Activated B cell treated with CpG ODN at 0.5 μM for 24 hours (primary cell): Measurements from ENCODE around the gene MAVS. TPM values are rescaled to one million over a fixed set of nuclear protein-coding genes. Genes with fewer than 3 reads are reported as not detected.

ENCODE experiments used
- ATAC-seq: fragments of 200-7000 bp; cut with Tn5 transposase; one replicate; pipeline ENCODE4 v1.10.0; 2021; ENCODE audit warnings: low read depth, mild to moderate bottlenecking, moderate library complexity
- CTCF ChIA-PET: fragments of 350-600 bp; sonication (Branson Sonifier 250); formaldehyde crosslinking; loops from one replicate; lab custom pipeline; 2021; ENCODE audit warnings: antibody characterized with exemption; lab: Charles Lee
- POLR2A ChIA-PET: fragments of 350-600 bp; sonication (Branson Sonifier 250); formaldehyde crosslinking; loops from one replicate; lab custom pipeline; 2021; ENCODE audit warnings: antibody characterized with exemption; lab: Charles Lee
- DNase-seq: peaks from one replicate; pipeline ENCODE4 v3.0.0; 2022
- H3K27ac Mint-ChIP-seq: one replicate; pipeline ENCODE4 v1.8.0; 2020; ENCODE audit warnings: mixed read lengths
- H3K27me3 Mint-ChIP-seq: one replicate; pipeline ENCODE4 v1.8.0; 2021; ENCODE audit warnings: mixed read lengths
- H3K36me3 Mint-ChIP-seq: one replicate; pipeline ENCODE4 v1.8.0; 2021; ENCODE audit warnings: low read depth, mixed read lengths
- H3K4me1 Mint-ChIP-seq: one replicate; pipeline ENCODE4 v1.8.0; 2021; ENCODE audit warnings: mixed read lengths
- H3K4me3 Mint-ChIP-seq: one replicate; pipeline ENCODE4 v1.8.0; 2020; ENCODE audit warnings: mild to moderate bottlenecking, mixed read lengths
- H3K9me3 Mint-ChIP-seq: one replicate; pipeline ENCODE4 v1.8.0; 2020; ENCODE audit warnings: mixed read lengths
- CTCF ChIP-seq: fragments of 200-600 bp; IDR thresholded peaks from one replicate; pipeline ENCODE4 v1.8.0; 2022; ENCODE audit warnings: antibody characterized with exemption, mild to moderate bottlenecking
- intact Hi-C: fragments of 100-400 bp; cut with micrococcal nuclease; formaldehyde crosslinking; loops from one replicate; pipeline ENCODE4 v1.15.1; 2024
- total RNA-seq: library from RNA; stranded (reverse); gene quantifications from 2 replicates; pipeline ENCODE4 v1.2.3, GENCODE V29; 2022

The MAVS gene
- total RNA-seq, 1 donor from 2014 or later: 39.7 TPM

- DNase-seq (no peak), ATAC-seq (no peak)
- intact Hi-C loops: no loop called here
- H3K36me3 Mint-ChIP-seq: peaks cover 26% of the 10 kb centered on the region
- no peaks in the 10 kb centered on the region for H3K9me3 Mint-ChIP-seq
- no peaks in the 10 kb centered on the region for H3K27me3 Mint-ChIP-seq
- H3K4me1 Mint-ChIP-seq: peaks cover 23% of the 10 kb centered on the region
- no peak overlapping the region for H3K4me3 Mint-ChIP-seq
- CTCF ChIA-PET: no interaction called here
- POLR2A ChIA-PET: interaction anchor here (0.7 kb wide), 1 partner anchor 210 kb away, joined by 5 read pairs; no protein-coding TSS in a partner anchor
- no peak for TF ChIP-seq CTCF
- H3K27ac Mint-ChIP-seq: no peak overlapping the region
Measured at GRCh38 chr20:3808544-3808943, 38.1 kb upstream of the MAVS start.

GRCh38 chr20:3811467-3812258, 35.0 kb upstream of the MAVS start:
- no peaks in the 10 kb centered on the region for H3K27me3 Mint-ChIP-seq
- peaks cover under 1% of the 10 kb centered on the region for H3K36me3 Mint-ChIP-seq
- TF ChIP-seq CTCF: no peak
- peak; percentile 55 for DNase-seq
- no peaks in the 10 kb centered on the region for H3K9me3 Mint-ChIP-seq
- peak overlapping the region; percentile 81 for H3K27ac Mint-ChIP-seq
- H3K4me1 Mint-ChIP-seq: peaks cover 17% of the 10 kb centered on the region
- intact Hi-C loops: loop anchor here (1.0 kb wide), 3 partner anchors 9 to 15 kb away; partner anchors contain the start of genes AP5S1 and CDC25B
- peak overlapping the region; percentile 85 for H3K4me3 Mint-ChIP-seq
- ATAC-seq: peak; percentile 99
- ChIA-PET POLR2A (interaction anchor here (0.7 to 2.1 kb wide), 5 partner anchors 9 to 34 kb away, joined by 3 to 18 read pairs (median 5); partner anchors contain the start of genes AP5S1 and CDC25B), CTCF (no interaction called here)

- ChIA-PET CTCF (no interaction called here), POLR2A (interaction anchor here (0.6 to 2.1 kb wide), 4 partner anchors 9 to 75 kb away, joined by 4 to 18 read pairs (median 6); partner anchors contain the start of genes AP5S1 and CDC25B)
- ATAC-seq: no peak
- Mint-ChIP-seq H3K36me3 (no peaks in the 10 kb centered on the region), H3K9me3 (no peaks in the 10 kb centered on the region), H3K27me3 (no peaks in the 10 kb centered on the region), H3K27ac (peak overlapping the region; percentile 81), H3K4me3 (peak overlapping the region; percentile 85), H3K4me1 (peaks cover 15% of the 10 kb centered on the region)
- no peak for DNase-seq
- intact Hi-C loops: no loop called here
- TF ChIP-seq CTCF: no peak
Measured at GRCh38 chr20:3812259-3812681, 34.4 kb upstream of the MAVS start.

GRCh38 chr20:3812975-3813847, 33.4 kb upstream of the MAVS start:
- Mint-ChIP-seq H3K27ac (no peak overlapping the region), H3K4me3 (no peak overlapping the region), H3K27me3 (no peaks in the 10 kb centered on the region), H3K4me1 (peaks cover 15% of the 10 kb centered on the region), H3K36me3 (no peaks in the 10 kb centered on the region), H3K9me3 (no peaks in the 10 kb centered on the region)
- ATAC-seq (no peak), DNase-seq (no peak)
- ChIA-PET POLR2A (interaction anchor here (0.6 to 0.9 kb wide), 3 partner anchors 21 to 32 kb away, joined by 3 to 4 read pairs (median 3); no protein-coding TSS in a partner anchor), CTCF (interaction anchor here (1.3 kb wide), 1 partner anchor 27 kb away, joined by 3 read pairs; the partner anchor contains the start of gene CENPB)
- intact Hi-C loops: no loop called here
- TF ChIP-seq CTCF: no peak
